ENCODE results near the gene SORL1.

DNA sequence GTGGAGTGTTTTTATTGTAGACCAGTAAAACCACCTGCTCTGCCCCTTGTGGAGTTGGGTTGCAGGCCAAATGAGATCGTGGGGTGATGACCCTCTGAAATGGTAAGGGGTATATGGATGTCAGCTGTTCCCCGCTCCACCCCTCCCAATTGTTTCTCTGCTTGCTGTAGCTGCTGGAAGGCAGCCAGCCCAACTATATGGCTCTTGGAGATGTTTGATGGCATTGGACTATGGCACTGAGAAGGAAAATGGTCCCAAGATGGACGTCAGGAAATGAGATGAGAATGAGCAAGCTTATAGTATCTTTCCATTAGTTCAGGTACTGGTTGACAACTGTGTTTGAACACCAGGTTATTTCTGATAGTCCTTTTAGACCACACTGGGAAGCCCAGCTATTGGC, 95.5 kb downstream of the SORL1 start:
- TF ChIP-seq, protein P1, sequence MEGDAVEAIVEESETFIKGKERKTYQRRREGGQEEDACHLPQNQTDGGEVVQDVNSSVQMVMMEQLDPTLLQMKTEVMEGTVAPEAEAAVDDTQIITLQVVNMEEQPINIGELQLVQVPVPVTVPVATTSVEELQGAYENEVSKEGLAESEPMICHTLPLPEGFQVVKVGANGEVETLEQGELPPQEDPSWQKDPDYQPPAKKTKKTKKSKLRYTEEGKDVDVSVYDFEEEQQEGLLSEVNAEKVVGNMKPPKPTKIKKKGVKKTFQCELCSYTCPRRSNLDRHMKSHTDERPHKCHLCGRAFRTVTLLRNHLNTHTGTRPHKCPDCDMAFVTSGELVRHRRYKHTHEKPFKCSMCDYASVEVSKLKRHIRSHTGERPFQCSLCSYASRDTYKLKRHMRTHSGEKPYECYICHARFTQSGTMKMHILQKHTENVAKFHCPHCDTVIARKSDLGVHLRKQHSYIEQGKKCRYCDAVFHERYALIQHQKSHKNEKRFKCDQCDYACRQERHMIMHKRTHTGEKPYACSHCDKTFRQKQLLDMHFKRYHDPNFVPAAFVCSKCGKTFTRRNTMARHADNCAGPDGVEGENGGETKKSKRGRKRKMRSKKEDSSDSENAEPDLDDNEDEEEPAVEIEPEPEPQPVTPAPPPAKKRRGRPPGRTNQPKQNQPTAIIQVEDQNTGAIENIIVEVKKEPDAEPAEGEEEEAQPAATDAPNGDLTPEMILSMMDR (IDR thresholded peaks at IDR 0.05) = no peak
- TF ChIP-seq EP300 (IDR thresholded peaks at IDR 0.05) (no peak), POLR2A (IDR thresholded peaks at IDR 0.05) (no peak)
